NCI-H510A treated with DMSO at 0.1 percent for 48 hours (cell line): ENCODE measurements around the gene AMELX.

ENCODE experiments used
- DNase-seq: peaks from one replicate; lab custom pipeline; 2025; lab: John Stamatoyannopoulos, UW

AMELX gene

DNA sequence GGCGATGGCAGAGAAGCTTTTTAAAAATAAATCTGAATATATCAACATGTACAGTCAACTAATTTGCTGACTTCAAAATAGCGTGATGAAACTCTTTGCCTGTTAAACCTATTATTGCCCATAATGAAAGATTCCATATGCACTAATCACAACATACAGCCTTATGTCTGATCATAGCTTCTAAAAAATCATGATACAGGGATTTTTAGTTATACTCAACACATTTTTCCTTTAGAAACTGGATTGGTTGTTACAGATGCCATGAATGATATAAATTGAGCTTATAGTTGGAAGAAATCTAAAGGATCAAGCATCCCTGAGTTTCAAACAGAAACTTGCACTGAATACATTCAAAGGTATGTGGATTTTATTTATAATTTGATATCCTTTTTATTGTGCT lies at the start of gene AMELX:
TSS of gene AMELX (plus strand) at position 301 of the 400 bp plus-strand sequence. CDS start 1,376 bp downstream, outside the sequence.
- no peak for DNase-seq

DNA sequence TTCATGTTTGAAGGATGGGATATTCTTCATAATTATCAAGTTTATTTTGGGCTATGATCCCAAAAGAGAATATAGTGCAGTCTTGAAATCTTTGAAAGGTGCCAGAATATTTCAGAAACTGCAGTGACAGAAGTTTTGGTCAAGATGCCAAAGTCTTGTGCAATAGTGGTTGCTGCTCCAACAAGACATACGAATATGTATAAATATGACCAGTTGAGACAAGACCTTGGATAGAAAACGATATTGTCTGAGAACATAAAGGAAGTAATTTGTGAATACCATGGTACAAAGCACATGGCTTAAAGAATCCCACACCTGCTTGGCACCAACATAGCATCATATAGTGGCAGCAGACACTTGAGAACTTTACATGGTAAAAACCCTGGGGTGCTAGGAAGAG lies 48.6 kb upstream of the AMELX start:
- no peak for DNase-seq

DNA sequence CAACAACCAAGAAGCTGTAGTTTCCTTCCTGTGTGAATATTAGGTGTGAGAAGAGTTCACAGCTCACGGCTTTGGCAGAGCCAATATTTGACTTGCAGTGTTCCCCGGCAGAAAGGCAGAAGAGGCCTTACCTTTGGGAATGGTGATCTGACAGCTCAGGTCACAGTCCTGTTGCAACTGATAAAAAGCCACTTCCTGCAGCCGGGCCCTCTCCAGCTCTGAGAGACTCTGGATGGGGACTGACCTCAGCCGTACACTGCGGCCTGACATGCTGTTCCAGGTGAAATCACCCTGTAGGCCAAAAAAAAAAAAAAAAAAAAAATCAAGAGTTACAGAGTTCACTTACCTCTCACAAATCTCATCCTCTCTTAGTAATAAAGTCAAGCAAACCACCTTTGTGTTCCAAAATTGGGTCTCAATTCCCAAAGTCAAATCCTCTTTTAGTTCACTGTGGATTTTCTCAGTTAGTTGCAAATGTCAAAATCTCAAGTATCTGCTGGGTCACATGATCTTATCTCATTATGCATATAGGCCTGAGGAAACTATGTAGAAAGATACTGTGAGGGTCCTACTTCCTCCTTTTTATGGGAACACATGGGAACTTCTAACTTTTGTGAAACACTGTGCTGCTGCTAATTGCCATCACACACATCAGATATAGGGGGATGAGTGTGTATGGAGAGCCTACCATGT lies 38.6 kb upstream of the AMELX start:
- peak; percentile 10 for DNase-seq

DNA sequence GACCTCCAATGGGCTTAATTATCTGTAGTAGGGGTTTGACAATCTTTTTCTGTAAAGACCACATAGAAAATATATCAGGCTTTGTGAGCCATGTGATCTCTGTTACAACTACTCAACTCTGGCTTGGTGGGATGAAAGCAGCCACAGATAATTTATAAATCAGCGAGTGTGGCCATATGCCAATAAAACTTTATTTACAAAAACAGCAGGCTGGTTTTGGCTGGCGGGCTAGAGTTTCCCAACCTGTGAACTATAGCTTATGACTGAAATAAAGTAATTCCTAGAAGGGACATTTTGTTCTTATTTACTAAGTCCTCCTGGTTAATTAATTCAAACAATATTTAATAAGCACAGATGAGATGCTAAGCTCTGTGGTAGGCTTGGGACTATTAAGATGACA lies 35.9 kb upstream of the AMELX start:
- DNase-seq = no peak

DNA sequence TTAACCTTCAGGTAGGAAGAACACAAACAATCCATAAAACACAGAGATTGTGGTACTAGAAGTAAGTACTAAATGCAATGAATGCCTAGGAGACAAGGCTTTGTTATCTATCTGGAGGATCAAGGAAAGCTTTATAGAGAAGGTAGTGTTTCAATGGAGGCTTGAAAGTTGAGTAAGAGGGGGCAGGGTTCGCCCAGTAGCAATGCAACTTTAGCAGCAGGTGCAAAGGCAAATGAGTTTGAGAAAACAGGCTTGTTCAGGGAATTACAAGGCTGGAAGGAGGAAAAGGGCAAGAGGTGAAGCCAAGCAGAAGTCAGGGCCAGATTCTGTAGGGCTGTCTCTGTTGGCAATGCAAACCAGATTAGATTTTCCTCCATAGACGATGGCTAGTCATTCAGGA lies 35.5 kb upstream of the AMELX start:
- DNase-seq = no peak

DNA sequence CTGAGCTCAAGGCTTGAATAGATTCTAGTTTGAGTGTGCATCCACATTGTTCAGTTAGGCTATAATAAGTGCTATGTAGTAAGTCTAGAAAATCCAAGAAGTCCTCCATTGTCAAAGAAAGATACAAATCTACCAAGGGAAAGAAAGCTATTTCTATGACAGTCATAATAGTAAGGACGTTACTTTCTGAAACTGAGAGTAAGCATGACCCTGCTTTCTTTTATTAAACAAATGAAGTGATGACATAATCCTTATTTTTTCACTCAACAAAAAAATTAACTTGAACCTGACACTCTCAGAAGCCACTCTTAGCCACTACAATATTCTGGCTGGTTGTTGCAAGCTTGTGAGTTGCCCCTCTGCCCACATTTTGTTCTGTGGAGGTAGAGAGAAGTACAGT lies 33.8 kb upstream of the AMELX start:
- DNase-seq = no peak

DNA sequence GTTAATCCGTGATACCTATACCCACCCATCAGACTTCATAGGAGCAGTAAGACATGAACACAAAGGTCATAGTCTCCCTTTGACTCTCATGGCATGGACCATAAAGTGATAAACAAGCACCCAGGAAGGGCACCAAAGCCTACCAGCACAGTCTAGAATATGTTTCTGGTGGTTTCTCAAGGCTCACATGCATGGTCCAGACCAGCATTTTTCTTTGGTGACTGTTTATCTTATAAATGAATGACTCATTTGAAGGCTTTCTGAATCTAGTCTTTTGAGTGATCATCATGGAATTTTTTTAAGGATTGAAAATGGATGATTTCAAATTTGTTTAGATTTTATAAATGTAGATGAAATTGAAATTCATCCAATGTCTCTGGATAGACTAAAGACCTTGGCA lies 32.0 kb upstream of the AMELX start:
- DNase-seq = no peak

DNA sequence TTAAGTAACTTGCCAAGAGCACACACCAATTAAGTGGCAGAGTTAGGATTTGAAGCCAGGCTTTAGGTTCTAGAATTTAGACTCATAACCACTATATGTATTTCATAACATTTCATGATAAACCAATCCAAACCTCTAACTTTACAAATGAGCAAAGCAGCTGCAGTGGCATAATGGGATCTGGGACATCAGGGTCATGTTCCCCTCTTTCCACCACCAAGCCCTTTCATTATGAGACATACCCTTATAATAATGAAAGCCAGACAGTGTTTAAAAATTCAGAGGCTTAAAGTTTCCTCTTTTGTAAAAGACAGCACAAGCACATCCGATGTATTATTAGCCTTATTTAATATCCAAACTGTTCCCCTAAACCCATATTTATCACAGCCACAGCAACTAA lies 28.3 kb upstream of the AMELX start:
- no peak for DNase-seq

DNA sequence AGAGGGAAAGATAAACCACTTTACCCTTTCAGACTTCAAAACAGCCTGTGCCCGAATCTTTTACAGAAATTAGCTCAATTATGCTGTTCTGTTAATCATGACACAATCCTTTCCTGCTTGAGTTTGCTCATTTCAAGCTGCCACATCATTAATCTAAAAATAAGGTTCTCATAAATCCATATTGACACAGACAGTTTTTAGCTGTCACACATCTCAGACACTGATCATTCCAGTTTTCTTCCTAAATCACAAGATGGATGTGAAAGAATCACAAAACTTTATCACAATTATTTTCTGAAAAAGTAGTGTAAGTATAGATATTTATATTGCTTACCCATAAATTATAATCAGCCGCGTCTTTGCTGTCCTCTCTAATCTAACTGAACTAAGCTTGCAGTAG lies 27.9 kb upstream of the AMELX start:
- no peak for DNase-seq

DNA sequence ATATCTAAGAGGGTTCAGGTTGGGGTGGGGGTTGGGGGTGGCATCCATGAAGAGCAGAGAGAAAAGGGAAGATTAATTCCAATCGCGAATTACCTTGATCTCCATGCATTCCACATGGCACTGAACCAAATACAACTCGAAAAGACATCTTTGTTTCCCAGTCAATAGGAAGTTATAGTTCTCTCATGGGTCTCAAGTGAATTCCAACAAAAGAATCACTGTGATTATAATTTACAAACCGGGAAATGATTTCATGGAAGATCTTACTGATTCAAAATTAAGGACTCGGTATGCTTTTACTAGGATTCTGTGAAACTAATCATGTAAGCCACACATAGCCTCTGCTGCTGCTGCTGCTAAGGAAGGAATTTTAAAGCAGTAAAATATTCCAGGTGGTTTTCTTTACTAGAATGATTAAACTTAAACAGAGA lies 26.6 kb upstream of the AMELX start:
- DNase-seq = no peak

DNA sequence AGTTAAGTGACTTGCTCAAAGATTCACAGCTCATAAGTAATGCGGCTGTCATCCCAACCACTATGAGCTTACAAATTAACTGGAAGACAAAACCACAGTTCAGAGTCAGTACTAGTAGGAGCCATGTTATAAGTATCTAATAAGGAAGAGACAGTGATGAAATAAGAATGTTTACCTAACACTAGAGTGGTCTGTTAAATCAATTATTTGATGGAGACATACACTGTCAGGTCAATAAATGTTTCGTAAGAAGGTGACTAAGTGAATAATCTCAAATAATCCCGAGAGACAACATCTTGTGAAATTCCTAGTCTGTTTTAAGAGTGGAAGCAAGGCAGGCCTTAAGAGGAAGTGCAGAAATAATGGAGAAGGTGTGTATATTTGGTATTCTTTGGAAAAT lies 25.8 kb upstream of the AMELX start:
- DNase-seq = no peak

DNA sequence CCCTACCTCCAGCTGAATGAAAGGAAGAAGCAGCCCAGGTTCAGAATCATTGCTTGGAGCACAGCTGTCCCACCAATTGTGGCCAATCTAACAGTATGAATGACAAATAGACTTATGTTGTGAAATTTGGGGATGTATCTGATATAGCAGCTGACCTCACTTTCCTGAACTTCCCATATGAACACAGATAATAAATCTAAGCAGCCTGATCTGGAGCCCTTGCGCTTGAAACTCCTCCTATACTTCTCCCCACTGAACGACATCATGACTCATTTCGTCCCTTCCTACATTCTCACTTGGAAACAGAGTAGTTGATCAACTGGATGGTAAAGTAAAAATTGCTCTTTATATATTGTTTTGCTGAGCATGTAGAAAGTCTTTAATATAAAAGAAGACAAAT lies 24.2 kb upstream of the AMELX start:
- DNase-seq = no peak

DNA sequence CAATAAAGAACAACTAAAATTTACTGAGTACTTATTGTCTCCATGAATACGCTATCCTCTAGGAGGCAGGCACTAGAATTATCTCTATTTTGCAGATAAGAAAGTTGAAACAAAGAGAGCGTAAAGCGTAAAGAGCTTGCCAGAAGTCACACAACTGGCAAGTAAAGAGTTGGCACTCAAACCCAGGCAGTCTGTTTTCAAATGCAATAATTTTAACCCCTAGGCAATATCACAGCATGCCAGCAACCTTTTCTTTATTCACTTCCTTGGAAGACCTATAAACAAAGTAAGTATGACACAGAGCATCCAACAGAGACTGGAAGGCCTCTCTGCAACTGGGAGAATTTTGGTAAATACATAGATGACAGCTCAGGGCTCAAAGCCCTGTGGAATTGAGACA lies 23.2 kb upstream of the AMELX start:
- no peak for DNase-seq

DNA sequence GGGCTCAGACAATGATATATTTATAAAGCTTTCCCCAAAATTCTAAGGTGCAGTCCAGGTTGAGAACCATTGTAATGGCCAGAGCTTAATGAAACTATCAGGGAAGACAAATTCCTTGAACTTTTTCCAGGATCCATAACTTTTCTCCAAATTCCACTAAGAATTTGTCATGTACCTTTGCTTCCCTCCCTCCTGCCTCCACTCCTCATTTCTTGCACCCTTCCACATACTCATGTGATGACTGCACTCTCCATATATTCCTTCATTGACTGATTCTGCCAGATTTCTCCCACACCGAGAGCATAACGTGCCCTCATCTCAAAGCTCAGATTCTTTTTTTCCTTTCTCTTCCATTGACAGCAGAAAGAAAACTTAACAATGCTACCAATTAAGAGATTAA lies 20.9 kb upstream of the AMELX start:
- no peak for DNase-seq

DNA sequence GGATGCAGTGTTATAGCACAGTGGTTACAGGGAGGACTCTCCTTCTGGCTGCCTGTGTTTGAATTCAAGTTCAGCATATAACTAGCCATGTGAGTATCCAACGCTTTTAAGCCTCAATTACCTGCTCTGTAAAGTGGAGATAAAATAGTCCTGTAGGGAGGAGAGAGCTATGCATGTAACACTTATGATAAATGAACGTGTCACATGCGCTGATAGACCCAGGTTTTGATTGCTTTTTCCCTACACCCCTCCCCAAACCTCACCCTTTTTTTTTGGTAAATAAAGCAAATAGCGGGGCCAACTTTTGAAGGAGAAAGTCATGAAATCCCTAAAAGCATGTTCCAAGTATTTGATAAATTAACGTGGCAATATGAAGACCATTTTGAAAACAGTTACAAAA lies 20.4 kb upstream of the AMELX start:
- no peak for DNase-seq

DNA sequence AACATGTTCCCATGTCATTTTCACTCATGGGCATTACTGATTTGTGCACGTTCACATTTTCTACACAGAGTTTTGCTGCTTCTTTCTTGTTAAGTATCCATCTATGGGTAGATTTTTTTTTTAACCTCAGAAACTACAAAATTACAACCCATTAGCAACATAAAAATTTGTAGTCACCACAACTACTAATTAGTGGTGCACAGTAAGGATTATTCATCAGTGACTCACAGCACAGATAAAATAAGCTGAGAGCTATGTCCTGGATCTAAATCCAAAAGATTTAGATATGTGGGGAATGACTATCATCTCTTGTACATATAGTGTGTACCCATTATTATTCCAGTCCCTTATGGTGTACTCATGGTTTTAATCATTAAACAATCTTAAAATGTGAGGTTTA lies 19.7 kb upstream of the AMELX start:
- no peak for DNase-seq

DNA sequence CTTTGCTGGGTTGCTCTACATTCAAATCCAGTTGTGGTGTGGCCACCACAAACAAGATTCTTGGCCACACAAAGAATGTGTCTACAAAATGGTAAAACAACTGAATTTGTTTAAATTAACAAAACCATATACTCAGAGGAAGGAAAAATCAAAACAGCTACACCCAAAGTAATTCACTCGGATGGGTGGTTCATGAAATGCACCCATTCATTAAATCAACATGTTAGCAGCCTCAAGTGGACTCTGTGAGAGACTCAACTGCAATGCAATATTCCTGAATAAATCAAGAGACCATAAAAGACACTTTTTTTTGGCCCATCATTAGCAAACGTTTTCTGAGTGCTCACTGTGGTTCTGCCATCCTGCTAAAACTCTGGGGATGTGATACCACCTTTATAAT lies 11.2 kb upstream of the AMELX start:
- no peak for DNase-seq

DNA sequence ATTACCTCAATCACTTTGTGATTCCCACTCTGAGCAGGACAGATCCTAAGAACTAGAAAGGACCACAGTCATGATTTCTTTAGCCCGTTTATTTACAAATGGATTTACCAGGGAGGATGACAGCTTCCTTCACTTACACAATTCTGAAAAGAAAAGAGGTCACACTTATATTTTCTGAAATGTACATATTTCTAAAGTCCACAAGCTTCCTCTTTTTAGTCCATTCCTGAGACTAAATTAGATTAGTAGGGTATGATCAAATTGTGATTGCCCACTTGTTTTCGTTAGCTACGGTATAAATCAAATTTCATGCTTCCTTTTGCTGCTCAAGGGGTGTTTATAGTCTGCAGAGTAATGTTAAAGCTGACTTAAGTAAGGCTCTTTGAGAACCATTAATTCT lies 7.6 kb upstream of the AMELX start:
- no peak for DNase-seq

DNA sequence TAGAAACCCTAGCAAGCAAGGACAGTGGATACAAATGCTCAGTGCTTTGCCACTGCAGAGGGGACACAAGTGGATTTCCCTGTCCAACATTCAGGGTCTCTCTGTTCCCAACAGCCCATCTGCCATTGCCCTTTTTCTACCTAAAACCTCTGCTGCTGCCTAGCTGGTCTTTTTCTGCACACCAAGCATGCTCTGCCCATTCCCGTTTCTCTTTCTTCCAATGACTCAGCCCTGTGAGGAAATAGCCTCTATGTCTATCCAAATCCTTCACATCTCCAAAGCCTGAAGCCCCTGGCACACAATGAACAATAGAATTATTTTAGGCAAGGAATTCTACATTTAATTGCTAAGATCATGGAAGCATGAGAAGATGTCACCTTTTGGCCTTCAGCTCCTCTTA lies 5.7 kb upstream of the AMELX start:
- no peak for DNase-seq

DNA sequence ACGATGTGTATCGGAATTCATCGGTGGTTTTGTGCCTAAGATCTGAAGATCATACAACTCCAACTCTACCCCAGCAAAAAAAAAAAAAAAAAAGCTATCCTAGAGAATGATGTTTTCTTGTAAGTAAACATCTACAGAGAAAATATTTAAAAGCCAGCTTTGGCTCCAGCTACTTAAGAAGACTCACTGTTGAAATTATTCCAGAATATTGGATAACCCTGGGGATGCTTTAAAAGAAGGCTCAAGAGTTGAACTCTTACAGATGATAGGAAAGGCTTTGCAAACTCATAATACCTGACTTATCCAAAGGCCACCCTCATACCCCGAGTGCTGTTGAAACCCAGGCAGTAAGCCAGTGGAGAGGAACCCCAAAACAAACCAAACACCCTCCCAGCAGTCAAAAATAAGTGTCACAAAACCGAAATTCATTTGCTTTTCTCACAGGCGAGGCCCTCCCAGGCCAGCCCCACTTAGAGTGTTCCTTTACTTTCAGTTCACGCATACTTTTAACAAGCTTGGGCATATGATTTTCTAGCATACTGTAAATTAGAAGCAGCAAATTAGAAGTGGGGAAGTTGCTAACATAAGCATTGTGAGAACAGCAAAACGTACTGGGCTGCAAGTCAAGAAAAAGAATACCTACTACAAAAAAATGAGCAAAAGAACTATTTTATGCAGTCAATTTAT lies 2.7 kb upstream of the AMELX start:
- DNase-seq = no peak

DNA sequence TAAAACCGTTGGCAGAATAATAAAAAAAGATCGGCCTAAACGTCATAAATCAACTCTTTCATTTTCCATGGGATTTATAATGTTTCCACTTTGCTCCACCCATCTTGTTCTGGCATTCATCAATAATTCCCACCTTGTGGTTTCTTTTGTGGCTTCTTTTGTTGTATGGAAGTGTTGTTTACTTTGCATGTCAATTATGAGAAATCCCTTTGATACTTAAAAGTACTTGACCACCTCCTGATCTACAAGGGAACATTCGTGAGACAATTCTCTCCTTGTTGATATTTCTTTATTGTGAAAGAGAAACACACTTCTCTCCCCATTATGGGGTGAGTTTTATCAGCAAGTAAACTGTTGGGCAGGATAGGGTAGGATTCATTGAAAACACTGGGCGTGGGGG lies 2.8 kb downstream of the AMELX start:
- peak; percentile 8 for DNase-seq

DNA sequence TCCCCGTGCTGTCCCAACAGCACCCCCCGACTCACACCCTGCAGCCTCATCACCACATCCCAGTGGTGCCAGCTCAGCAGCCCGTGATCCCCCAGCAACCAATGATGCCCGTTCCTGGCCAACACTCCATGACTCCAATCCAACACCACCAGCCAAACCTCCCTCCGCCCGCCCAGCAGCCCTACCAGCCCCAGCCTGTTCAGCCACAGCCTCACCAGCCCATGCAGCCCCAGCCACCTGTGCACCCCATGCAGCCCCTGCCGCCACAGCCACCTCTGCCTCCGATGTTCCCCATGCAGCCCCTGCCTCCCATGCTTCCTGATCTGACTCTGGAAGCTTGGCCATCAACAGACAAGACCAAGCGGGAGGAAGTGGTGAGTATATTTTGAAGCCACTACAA lies 5.4 kb downstream of the AMELX start:
- DNase-seq = no peak

DNA sequence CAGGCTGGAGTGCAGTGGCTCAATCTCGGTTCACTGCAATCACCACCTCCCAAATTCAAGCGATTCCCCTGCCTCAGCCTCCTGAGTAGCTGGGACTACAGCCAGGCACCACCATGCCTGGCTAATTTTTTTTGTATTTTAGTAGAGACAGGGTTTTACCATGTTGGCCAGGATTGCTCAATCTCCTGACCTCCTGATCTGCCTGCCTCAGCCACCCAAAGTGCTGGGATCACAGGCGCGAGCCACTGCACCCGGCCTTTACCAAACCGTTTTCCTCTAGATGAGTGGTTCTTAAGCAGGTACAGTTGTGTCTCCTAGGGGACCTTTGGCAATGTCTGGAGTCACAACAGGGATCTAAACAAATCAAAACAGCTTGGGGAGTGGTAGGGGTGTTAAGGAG lies 11.6 kb downstream of the AMELX start:
- no peak for DNase-seq

DNA sequence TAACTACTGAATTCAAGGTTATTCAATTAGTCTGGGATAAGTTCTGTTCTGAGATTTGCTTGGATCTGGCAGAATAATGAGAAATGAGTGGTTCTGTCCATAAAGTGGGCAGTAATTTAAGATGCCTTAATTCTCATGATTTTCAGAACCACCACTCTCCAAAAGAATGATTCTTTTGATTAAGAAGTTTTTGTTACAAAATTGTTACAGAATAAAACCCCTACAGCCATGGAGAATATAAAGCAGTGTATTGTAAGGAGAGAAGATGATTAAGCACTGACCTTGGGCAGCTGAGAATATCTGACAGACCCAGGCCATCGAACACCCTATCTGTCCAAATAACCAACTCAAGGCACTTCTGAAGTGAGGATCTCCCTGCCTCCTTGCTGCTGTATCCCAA lies 12.4 kb downstream of the AMELX start:
- DNase-seq = no peak
